GM10847 (cell line): ENCODE data around the gene KANSL1L.

Source experiments
- POLR2A ChIP-seq: IDR thresholded peaks from 2 replicates; pipeline ENCODE4 v1.6.1; 2011; ENCODE audit not compliant: insufficient read length; ENCODE audit errors: extremely low read depth

Gene KANSL1L

DNA sequence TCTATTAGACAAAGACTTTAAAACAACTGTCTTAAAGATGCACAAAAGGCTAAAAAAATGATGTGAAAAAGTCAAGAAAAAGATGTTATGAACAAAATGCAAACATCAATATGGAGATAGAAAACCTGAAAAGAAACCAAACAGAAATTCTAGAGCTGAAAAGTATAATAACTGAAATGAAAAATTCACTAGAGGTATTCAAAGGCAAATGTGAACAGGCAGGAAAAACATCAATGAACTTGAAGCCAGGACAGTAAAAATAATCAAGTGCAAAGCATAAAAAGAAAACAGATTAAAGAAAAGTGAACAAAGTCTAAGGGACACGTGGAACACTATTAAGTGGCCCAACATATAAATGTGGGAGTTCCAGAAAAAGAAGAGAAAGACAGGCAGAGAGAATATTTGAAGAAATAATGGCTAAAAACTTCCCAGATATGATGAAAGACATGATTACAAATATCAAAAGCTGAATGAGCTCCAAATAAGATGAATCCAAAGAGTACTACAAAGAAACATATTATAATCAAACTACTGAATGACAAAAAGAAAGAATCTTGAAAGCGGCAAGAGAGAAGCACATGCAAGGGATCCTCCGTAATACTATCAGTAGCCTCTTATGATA is 57.5 kb downstream of the KANSL1L start:
- TF ChIP-seq POLR2A: no peak

DNA sequence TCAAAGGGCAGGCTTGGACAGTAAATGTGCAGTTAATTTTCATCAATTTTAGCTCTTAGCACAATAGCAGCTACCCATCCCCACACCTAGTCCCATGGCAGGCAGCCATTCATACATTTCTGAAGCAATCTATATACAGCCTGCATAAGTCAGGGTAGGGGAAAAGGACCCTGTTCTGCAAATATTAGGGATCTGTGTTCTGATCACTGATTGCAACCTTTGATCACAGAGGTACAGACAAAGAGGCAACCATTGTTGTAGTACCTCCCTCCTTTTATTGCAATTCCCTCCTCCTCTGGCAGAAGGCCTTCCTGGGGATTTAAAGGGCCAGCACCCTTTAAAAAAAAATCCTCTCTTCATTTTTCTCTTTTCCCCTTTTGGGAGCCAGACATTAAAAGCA is 58.3 kb downstream of the KANSL1L start:
- no peak for TF ChIP-seq POLR2A

DNA sequence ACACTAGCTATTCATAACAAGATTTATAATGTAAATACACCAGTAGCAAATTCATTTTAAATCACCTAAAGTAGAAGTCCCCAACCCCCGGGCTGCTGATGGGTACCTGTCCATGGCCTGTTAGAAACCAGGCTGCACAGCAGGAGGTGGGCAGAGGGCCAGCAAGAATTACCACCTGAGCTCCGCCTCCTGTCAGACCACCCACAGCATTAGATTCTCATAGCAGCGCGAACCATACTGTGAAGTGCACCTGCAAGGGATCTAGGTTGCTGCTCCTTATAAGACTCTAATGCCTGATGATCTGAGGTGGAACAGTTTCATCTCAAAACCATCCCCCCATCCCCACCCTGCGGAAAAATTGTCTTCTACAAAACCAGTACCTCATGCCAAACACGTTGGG is 71.3 kb downstream of the KANSL1L start:
- no peak for TF ChIP-seq POLR2A

DNA sequence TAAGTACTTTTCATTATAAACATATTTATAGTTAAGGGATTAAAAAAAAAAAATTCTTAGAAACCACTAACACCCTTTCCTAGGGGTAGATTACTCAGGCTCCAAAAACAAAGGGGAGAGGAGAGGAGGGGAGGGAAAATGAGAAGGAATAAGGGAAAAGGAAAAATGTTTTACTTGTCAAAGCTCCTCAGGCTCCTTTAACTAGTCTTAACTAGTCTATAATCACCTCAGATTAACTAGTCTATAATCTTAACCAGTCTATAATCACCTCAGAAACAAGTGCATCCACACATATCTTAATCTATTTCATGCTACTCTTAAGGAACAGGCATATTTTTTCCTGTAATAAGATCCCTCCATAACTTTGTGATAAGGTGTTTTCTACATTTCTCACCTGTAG is 76.4 kb downstream of the KANSL1L start:
- TF ChIP-seq POLR2A: no peak

DNA sequence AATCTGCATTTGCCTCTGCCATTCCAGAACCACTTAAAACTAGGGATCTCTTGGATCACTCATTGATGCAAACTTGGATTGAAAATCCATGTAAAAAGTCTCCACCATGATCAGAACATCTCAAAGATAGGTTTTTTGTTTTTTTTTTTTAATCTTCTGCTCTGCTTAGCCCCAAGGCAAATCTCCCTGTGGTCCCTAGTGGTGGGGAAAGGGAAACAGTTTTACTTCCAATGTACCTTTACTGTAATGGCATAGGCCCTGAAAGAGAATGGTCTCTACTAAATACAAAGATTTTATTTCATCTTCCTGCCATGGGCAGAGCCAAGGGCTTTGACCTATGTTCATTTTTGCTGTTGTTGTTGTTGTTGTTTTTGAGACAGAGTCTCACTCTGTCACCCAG is 78.4 kb downstream of the KANSL1L start:
- no peak for TF ChIP-seq POLR2A

DNA sequence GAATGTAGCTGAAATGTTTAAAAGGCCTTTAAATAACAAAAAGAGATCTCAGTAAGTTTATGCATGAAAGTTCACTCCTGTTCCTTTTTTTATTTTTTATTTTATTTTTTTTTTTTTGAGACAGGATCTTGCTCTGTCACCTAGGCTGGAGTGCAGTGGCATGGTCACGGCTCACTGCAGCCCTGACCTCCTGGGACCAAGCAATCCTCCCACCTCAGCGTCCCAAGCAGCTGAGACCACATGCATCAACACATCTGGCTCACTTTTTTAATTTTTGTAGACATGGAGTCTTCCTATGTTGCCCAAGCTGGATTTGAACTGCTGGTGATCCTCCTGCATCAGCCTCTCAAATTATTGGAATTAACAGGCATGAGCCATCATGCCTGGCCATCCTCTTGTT is 84.3 kb downstream of the KANSL1L start:
- TF ChIP-seq POLR2A: no peak

DNA sequence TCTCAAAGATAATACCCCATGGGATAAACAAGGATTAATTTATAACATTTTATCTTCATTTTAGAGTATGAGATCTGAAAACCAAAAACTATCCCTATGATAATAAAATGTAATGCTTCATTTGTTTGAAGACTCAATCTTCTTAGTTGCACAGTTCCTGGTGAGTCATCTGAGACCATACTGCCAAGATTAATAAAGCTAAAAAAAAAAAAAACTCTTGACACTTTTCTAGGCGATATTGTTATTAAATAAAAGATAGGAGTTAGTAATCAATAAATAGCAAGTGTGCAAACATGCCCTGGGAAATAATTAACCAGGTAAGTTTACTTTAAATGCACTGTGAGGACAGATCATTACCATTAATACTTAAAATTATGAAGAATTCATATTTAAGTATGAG is 84.9 kb downstream of the KANSL1L start:
- no peak for TF ChIP-seq POLR2A

DNA sequence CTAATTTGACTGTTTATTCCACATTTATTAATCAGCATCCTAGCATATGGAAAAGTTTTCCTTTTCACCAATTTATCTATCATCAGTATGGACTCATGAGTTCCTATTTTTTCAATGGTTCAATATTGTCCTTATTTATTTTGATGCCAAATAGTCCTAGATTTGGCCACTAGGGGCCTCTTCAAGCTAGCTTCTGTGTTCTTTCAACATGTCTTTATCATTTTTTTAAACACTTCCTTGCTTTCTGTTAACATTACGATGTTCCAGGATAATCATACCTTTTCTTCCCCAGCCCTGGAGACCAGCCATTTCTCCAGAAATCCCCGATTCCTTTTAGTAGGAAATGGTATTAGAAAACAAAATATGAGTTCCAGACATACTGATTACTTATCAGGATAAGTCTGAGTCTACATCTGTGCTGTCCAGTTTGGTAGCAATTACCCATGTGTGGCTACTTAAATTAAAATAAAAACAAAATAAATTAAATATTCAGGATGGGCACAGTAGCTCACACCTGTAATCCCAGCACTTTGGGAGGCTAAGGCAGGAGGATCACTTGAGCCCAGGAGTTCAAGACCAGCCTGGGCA is 98.2 kb downstream of the KANSL1L start:
- TF ChIP-seq POLR2A: no peak

DNA sequence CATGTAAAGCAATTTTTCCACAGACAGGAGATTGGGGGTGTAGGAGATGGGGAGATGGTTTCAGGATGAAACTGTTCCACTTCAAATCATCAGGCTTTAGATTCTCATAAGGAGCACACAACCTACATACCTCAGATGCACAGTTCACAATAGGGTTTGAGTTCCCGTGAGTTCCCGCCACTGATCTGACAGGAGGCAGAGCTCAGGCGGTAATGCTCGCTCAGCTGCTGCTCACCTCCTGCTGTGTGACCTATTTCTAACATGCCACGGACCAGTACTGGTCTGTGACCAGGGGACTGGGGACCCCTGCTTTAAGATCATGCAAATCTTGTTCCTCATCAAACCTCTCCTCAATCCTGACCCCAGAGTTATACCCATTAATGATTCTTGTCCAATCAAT is 98.7 kb downstream of the KANSL1L start:
- no peak for TF ChIP-seq POLR2A

DNA sequence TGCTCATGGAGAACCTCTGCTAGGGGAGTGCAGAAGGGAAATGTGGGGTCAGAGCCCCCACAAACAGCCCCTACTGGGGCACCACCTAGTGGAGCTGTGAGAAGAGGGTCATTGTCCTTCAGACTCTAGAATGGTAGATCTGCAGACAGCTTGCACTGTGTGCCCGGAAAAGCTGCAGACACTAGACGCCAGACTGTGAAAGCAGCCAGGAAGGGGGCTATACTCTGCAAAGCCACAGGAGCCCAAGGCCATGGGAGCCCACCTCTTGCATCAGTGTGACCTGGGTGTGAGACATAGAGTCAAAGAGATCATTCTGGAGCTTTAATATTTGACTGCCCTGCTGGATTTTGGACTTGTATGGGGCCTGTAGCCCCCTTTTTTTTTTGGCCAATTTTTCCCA is 107.9 kb downstream of the KANSL1L start:
- no peak for TF ChIP-seq POLR2A

DNA sequence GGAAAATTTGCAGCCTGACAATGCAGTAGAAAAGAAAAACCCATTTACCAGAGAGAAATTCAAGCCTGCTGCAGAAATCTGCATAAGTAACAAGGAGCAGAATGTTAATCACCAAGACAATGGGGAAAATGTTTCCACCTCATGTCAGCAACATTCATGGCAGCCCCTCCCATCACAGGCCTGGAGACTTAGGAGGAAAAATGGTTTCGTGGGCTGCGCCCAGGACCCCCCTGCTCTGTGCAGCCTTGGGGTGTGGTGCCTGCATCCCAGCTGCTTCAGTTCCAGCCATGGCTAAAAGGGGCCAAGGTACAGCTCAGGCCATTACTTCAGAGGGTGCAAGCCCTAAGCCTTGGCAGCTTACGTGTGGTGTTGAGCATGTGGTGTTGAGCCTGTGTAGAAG is 115.4 kb downstream of the KANSL1L start:
- TF ChIP-seq POLR2A: no peak

DNA sequence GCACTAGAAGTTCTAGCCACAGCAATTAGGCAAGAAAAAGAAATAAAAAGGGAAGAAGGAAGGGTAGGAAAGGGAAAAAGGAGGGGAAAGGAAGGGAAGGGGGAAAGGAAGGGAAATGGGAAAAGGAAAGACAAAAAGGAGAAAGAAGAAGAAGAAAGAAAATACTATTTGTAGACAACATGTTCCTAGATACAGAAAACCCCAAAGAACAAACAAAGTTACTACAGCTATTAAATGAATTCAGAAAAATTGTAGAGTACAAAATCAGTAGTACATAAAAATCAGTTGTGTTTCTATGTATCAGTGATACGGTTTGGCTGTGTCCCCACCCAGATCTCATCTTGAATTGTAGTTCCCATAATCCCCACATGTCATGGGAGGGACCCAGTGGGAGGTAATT is 116.5 kb downstream of the KANSL1L start:
- no peak for TF ChIP-seq POLR2A

DNA sequence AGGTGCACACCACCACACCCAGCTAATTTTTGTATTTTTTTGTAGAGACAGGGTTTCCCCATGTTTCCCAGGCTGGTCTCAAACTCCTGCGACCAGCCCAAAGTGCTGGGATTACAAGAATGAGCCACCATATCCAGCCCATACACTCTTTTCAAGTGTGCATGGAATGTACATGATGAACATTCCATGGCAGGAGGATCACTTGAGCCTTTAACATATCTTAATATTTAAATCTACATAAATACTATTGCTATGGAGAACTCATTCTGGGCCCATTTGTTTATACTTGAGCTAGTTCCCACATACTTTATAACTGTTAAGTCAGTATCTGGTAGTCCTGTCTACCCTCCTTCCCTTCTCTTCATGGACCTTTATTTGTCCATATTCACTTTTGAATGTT is 120.3 kb downstream of the KANSL1L start:
- no peak for TF ChIP-seq POLR2A

DNA sequence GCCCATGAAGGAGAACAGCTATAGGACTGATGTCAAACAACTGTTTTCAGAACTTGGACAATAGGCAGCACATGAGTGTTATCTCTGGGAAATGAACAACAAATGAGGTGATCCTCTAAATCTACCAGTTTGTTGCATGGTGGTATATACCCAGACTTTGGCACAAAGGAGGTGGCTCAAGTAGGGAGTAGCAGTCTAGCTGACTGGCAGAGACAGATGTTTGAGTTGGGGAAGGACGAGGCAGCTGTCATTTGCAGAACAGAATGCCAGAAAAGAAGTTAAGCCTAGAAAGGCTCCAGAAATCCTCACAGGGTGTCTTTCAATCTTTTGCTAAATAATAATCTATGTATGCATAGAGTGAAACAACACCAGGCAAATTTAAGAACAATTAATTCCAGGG is 121.4 kb downstream of the KANSL1L start:
- no peak for TF ChIP-seq POLR2A

DNA sequence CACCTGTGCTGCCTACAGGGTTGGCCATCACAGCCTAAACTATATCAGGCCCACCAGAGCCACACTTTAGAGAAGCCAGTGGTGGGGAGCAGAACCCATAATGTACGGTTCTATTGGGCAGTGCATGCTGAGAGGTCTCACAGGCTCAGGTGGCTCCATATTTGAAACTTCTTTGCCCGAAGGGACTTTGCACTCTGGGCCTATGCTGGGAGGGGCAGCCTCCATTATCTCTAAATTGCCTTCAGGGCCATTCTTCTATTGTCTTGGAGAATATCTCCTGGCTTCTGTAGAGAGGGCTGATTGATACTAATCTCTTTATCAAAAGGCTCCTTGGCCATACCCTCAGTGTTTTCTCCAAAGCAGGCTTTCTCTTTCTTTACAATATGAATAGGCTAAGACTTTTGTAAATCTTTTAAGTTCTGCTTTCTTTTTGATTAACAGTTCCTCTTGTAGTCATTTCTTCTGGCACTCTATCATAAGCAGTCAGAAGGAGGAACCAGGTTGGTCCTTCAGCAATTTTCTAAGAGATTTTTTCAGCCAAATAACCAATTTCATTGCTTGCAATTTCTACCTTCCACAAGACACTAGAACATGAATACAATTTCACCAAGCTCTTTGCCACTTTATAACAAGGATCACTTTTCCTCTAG is 124.2 kb downstream of the KANSL1L start:
- no peak for TF ChIP-seq POLR2A

DNA sequence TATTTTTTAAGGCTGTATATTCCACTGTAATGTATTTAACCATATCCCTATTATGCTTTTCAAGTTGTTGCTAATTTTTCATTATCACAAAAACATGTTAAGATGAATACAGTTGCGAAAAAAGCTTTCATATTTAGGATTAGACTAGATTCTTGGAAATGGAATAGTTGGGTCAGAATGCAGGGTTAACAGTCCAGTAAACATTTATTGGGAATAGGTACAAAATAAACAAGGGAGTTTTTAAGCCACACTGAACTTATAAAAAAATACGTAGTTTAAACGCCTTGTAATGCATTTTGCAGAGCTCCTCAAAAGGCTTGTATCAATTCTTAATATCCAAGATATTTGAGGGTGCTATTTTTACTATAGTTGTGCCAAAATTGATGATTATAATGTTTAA is 133.1 kb downstream of the KANSL1L start:
- no peak for TF ChIP-seq POLR2A

DNA sequence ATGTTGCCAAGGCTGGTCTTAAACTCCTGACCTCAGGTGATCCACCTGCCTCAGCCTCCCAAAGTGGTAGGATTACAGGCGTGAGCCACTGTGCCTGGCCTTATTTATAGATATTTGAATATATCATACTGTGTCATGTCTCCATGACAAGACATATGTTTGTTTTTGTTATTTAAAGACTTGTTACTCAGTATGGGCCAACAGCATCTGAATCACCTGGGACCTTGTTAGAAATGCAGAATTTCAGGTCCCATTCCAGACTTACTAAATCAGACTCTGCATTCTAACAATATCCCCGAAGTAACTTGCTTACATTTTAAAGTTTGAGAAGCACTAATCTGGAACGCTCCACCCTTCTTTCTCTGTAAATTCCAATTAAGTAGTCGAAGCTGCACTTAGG is 135.5 kb downstream of the KANSL1L start:
- TF ChIP-seq POLR2A: no peak

DNA sequence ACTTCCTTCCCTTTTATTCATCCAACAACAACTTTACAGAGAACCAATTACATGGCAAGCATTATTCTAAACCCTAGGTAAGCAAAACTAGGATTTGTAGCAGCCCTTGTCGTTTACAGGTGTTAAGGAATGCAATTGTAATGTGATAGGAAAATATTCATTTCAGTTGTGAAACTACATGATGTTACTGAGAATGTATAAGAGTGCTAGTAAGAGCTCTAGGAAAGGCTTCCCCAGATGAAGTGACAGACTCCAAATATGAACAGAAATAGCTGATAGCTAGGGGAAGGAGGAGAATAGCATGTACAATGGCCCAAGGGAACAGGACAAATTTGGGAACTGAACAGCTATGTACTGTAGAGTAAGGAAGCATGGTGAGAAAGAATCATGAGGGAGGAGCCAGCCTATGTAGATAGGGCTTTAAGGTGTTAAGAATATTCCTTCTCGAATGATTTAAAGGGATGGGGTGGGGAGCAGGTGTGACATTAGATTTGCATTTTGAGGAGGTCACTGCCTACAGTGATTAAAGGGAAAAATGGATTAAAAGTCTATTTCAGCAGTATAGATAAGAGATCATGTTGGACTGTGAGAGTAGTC is 137.0 kb downstream of the KANSL1L start:
- no peak for TF ChIP-seq POLR2A
